PC-9 (cell line): Measurements from ENCODE around the gene STK32A.

Source experiments
- EZH2 ChIP-seq: fragments of 200-600 bp; sonication (generic); IDR thresholded peaks from 2 replicates; pipeline ENCODE4 v1.8.0; 2017; ENCODE audit warnings: antibody characterized with exemption, low read depth
- TF ChIP-seq, protein P1 (sequence below): fragments of 200-600 bp; sonication (generic); conservative IDR thresholded peaks from 2 replicates; pipeline ENCODE4 v1.6.1; 2017; ENCODE audit warnings: mixed run types, antibody characterized with exemption, mild to moderate bottlenecking, moderate library complexity

DNA sequence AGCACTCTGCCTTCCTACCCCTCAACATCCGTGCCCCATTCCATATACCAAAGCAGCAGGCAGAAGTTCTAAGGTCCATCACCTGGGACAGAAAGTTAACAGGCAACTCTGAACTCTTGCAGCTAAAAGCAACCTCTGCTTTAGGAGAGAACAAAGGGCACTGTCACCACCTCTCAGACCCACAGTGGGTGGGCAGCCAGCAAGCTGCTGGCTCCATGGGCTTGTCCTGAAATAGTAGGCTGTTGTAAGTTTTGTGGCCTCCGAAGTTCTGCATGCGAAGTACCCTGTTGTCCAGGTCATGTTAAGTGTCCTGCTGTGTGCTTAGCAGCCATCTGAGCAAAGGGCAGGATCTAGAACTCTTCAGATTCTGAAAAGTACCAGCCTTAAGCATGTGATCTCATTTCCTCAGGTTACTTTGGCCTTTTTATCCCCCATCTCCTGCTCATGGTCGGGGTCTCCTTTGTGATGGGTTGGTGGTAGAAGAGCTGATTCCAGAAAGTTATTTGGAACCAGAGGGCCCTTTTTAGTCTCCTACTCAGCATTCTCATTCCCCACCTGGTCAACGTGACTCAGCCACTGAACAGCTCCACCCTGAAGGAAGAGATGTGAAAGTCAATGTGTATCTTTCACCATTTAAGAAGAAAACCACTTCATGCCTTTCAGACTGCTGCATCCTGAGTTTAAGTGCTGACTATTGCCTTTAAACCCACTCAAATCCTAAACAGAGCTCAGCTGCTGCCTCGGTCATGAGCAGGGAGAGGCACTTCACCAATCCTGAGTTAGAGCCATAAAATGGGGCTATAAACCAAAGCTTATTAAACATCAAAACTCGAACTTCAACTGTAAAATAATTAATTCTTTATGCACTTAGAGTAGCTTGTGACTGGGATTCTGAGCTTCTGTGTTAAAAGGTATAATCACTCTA is 153.6 kb downstream of the STK32A start:
- TF ChIP-seq, protein P1, sequence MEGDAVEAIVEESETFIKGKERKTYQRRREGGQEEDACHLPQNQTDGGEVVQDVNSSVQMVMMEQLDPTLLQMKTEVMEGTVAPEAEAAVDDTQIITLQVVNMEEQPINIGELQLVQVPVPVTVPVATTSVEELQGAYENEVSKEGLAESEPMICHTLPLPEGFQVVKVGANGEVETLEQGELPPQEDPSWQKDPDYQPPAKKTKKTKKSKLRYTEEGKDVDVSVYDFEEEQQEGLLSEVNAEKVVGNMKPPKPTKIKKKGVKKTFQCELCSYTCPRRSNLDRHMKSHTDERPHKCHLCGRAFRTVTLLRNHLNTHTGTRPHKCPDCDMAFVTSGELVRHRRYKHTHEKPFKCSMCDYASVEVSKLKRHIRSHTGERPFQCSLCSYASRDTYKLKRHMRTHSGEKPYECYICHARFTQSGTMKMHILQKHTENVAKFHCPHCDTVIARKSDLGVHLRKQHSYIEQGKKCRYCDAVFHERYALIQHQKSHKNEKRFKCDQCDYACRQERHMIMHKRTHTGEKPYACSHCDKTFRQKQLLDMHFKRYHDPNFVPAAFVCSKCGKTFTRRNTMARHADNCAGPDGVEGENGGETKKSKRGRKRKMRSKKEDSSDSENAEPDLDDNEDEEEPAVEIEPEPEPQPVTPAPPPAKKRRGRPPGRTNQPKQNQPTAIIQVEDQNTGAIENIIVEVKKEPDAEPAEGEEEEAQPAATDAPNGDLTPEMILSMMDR: no peak
- TF ChIP-seq EZH2: no peak
